ENCODE results near the gene SIRPG.
"Not testable (repeated sequence)": the region's sequence is repeated elsewhere in the genome, so short reads cannot be mapped to it uniquely, and the experiment has no call there.

Gene SIRPG

DNA sequence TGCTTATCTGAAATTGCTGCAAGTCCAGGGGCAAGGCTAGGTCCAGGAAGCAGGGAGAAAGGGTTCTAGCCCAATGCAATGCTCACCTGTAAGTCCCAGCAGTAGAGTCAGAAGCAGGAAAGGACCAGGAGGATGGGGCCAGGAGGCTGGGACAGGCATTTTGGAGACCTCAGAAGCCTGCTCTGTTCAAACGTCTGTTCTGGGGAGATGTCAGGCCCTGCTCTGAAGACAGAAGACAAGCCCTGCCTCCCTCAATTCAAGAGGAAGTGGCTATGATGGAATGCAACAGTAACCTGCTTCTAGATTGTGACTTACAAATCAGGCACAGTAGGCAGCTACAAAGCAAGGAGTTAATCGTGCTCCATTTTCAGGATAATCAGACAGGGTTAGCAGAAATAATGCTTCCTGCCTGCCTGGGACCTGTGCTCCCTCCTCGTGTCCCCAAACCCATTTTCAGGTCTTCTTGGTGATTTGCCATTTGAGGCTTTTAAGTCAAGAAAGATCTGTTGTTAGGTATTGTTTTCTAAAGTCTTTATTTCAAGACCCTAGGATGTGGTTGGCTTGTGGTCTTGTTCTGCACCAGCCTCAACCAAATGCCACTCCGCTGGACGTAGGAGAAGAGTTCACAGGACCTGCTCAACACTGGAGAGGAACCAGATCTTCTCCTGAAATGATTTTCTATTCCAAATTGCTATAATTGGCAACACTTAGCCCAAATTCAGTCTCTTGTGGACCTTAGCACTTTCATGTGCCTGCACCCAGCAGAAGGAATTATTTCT is at the start of gene SIRPG:
Gene SIRPG, minus strand, starts transcription at position 224 of the 779 bp plus-strand sequence. Its CDS starts 65 bp downstream, at position 159.
- no peak for DNase-seq (ENCODE audit: low spot score)

DNA sequence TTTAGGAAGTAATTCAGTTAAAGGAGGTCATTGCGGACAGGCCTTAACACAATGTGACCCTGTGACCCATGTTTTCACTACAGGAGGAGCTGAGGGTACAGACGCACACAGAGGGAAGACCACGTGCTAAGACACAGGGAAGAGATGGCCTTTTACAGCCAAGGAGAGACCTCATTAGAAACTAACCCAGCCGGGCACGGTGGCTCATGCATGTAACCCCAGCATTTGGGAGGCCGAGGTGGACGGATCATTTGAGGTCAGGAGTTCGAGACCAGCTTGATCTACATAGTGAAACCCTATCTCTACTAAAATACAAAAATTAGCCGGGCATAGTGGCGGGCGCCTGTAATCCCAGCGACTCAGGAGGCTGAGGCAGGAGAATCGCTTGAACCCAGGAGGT is 49.3 kb upstream of the SIRPG start:
- DNase-seq (ENCODE audit: low spot score), result not testable (repeated sequence)

DNA sequence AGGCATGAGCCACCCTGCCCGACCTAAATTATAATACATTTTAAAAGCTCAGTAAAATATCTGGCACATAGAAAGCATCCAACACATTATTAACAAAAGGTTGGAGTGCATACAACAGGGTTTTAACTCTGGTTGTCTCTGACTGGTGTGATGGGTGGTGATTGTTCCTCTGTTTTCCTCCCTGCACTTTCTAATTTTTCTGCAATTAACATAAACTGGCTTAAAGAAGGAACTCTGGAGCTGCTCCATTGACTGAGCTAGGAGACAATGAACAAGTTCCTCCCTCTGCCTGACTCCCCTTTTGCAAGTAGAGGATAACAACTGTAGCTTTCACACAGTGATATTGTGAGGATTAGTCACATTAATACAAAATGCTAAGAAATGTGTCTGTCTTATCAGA is 48.5 kb upstream of the SIRPG start:
- no peak for DNase-seq (ENCODE audit: low spot score)

DNA sequence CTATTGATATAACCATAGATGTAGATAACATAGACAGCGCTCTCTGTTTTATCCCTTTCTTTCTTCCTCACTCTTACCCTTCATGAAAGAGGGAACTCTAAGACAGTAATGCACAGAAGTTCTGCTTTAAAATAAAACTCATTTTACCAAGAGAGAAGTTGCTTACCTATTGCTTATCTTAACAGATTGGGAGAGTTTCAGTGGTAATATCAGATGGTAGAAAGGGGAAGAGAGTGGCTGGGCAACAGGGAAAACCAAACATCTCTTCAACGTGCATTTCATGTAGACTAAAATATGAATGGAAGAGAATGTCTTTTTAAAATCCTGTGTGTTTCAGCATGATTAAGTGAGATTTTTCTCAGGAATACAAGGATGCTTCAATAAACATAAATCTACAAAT is 45.3 kb upstream of the SIRPG start:
- no peak for DNase-seq (ENCODE audit: low spot score)

DNA sequence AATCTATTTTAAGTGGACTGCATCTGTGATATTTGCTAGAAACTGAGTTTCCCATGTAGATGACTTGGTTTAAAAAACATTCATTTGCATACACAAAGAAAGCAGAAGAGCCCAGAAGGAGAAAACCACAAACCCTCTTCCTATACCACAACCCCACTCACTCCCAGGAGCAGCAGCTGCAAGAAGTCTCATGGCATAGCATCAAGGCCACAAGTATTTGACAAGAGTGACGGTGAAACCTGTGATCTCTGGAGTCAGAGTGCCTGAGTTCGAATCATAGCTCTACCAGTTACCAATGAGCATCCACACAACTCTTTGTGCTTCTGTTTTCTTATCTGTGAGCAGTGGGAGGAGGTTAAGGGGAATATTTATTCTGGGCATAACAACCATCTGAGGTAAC is 44.7 kb upstream of the SIRPG start:
- no peak for DNase-seq (ENCODE audit: low spot score)

DNA sequence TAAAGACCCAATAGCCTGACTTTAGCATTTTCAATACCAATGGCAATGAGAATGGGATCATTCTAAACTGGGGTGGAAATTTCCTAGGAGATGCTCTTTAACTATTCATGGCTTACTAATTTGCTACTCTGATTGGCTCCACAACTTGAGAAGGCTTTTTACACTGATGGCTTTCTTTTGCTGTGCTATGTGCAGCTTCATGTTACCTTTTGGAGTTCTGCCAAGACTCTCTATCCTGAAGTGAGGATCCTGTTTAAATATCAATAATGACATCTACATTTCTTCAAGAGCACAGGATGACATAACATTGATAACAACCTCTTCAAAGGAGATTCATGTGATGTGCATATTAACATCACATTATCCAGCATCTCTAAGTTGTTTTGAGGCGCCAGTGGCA is 43.4 kb upstream of the SIRPG start:
- no peak for DNase-seq (ENCODE audit: low spot score)

DNA sequence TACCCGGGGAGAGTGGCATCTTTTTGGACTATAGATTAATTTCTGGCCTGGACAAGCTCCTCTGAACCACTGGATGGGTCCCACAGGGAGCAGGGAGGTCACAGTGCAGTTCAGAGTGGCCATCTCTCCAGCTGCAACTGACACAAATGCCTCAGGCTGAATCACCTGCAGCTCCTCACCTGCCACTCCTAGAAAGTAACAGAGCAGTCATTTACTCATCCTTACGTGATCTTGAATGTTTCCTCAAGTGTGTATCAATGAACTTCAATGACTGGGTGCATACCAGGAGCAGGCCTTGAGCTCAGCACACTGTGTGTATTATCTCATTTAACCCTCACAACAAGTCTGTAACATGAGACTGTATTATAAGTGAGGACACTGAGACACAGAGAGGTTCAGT is 40.0 kb upstream of the SIRPG start:
- no peak for DNase-seq (ENCODE audit: low spot score)

DNA sequence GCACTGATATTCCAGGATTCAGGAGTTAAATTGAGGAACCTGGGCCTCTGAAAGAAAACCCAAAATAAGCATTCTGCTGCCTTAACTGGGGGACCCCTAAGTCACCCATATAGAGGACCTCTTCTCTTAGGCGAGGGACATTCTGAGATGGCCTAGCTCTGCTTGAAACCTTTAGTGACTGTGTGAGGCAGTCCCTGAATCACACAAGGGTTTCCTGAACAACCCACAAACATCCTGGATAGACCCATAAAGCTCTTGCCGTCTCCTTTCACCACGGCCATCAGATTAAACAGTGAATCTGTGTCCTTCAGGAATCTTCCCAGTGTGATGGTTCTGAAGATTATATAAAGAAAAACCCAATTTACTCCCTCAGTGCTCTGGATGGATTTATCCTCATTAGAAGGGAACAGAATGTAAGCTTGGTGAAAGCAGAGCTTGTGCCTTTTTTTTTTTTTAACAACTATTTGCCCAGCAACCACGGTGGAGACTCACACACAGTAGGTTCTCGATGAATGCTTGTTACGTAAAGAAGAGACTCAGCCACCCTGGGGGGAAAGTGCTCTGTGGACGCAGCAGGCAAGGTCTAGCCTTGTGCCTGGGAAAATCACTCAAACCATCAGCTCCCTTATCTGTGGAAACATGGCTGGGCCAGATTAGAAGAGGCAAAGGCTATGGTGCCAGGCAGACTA is 39.1 kb upstream of the SIRPG start:
- no peak for DNase-seq (ENCODE audit: low spot score)

DNA sequence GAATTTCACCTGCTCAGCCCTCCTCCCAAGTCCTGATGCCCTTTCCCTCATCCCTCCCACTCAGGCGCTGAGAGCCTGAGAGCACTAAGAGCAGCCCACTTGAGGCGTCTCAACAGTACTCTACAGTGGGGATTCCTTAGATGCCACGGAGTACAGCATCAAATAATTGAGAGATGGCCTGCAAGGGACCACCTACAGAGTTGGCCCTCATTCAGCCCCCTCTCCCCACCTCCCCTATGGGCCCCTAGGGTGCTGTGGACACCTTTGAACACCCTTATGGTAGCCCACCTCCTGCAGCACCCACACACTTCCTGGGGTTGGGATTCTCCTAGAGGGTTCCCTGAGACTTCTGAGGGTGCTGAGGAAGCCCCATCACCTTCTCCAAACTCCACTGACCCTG is 37.1 kb upstream of the SIRPG start:
- no peak for DNase-seq (ENCODE audit: low spot score)

DNA sequence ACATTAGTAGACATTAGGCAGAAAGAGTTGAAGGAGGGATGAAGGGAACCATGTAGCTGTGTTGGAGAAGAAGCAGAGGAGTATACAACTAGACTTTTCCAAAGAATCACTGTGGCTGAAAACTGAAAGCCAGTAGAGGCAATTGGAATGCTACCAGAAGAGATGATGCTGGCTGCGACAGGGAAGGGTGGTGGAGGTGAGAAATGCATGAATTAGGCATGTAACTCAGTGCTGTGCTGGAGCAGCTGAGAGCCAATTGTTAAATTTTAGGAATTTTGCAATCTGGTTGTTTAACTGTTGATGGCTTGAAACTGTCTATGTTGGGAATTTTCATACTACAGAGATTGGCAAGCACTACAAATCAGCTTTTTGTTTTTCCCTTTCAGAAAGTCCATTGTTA is 35.8 kb upstream of the SIRPG start:
- DNase-seq (ENCODE audit: low spot score), result no peak

DNA sequence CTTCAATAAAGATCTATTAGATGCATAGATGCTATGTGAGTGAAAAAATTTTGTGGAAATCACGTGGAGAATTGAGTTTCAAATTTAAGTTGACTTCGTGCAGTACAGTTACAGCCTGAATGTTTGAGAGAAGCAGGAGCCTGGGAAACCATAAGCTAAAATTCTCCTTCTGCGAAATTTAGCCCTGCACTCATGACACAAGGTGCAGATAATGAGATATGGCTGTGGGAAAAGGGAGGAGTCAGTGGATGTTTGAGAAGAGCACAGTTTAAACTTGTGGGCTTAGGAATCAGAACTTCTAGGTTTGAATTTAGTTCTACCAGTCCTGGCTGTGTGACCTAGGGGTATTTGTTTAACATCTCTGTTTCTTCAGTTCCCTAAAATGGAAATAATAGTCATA is 32.1 kb upstream of the SIRPG start:
- DNase-seq (ENCODE audit: low spot score), result no peak

DNA sequence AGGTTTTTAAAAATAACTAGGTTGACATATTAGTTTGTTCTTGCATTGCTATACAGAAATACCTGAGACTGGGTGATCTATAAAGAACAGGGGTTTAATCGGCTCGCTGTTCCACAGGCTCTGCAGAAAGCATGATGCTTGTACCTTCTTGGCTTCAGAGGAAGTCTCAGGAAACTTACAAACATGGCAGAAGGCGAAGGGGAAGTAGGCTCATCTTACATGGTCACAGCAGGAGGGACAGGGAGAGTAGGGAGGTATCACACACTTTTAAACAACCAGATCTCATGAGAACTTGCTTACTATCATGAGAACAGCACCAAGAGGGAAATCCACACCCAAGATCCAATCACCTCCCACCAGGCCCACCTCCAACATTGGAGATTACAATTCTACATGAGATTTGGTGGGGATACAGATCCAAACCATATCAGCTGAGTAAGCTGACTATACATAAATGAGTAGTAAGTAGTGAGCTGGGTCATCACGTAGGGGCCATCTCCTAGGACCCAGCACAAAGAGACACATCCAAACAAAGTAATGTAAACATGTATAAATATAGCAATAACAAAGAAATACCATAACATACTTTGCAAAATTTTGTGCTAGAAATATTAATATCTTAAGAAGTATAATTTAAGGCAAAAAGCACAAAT is 31.4 kb upstream of the SIRPG start:
- DNase-seq (ENCODE audit: low spot score), result no peak

DNA sequence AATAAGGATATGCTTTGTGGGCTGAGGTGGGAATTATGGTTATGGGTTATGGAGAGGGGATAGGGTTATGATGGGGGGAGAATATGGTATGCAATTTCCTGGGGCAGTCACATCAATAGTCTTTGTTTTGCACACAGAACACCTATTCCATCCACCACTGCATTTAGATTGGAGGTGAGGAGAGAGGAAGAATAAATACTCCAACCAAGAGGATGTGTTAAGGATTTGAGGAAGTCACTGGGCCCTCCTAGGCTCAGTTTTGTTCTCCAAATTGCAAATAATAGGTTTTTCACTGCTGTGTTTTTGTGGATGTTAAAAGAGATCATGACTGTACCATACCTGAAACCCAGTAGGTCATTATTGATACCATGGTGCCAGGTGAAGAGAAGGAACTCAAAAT is 29.5 kb upstream of the SIRPG start:
- no peak for DNase-seq (ENCODE audit: low spot score)

DNA sequence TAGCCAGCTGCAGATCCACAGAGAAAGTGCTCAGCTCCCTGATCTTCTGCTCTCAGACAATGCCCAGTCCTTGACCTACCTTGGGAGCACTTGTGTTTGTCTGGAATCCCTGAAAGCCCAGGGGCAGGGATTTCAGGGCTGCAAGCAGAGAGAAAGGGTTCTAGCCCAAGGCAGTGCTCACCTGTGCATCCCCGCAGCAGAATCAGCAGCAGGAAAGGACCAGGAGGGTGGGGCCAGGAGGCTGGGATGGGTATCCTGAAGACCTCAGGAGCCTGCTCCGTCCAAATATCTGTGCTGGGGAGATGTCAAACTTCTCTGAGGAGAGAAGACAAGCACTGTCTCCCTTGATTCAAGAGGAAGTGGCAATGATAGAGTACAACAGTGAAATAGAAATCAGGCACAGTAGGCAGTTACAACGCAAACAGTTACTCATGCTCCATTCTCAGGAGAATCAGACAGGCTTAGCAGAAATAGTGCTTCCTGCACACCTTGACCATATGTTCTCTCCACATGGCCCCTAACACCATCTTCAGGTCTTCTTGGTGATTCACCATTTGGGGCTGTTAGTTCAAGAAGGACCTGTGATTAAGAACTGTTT is 28.7 kb upstream of the SIRPG start:
- no peak for DNase-seq (ENCODE audit: low spot score)

DNA sequence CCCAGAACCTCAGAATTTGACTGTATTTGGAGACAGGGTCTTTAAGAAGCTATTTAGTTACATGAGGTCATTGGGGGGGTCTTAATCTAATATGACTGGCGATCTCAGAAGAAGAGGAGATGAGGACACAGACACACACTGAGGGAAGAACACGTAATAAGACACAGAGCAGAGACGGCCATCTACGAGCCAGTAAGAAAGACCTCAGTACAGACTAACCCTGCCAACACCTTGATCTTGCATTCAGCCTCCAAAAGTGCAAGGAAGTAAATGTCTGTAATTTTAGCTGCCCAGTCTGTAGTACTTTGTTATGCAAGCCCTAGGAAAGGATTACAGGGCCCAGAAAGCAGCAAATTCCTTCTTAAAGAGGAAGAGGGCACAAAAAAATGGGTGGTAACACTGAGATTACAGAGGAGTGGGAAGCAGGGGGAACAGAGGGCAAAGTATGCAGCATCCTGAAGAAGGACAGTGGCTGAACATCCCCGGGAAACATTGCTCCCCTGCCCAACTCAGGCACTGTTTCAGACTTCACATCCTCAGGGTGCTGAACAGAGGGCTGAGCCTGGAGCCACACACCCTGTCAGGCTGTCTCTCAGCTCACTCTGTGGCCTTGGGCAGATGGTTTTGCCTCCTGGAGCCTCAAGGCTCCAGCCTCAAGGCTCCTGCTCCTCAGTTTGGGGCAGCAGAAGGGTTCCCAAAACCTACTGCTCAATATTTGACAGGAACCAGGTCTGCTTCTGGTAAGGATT is 27.9 kb upstream of the SIRPG start:
- DNase-seq (ENCODE audit: low spot score), result no peak

DNA sequence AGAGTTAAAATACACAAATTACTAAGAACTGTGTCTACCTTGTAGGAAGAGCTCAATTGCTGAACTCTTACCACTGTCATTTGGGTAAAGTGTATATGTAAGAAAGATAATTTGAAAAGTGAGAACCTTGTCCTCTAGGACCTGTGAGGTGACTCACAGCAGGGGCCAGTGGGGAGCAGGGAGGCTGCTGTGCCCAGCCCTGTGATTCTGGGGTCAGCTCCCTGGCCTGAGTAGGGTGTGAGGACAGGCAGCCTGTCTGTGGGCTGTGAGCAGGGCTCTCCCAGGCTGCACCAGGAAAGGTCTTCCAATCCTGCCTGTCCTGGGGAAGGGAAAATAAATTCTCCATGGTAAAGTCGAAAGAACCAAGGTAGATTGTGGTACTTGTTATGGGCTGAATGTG is 27.3 kb upstream of the SIRPG start:
- no peak for DNase-seq (ENCODE audit: low spot score)

DNA sequence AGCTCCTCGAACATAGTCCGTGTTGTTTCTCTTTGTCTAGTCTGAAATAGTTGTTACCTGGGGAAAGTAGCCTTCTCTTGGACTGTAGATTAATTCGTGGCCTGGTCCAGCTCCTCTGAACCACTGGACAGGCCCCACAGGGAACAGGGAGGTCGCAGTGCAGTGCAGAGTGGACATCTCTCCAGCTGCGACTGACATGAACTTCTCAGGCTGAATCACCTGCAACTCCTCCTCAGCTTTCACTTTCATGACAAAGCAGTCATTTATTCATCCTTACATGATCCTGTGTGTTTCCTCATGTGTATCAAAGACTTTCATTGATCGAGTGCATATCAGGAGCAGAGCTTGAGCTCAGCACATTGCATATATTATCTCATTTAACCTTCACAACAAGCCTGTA is 19.1 kb upstream of the SIRPG start:
- no peak for DNase-seq (ENCODE audit: low spot score)

DNA sequence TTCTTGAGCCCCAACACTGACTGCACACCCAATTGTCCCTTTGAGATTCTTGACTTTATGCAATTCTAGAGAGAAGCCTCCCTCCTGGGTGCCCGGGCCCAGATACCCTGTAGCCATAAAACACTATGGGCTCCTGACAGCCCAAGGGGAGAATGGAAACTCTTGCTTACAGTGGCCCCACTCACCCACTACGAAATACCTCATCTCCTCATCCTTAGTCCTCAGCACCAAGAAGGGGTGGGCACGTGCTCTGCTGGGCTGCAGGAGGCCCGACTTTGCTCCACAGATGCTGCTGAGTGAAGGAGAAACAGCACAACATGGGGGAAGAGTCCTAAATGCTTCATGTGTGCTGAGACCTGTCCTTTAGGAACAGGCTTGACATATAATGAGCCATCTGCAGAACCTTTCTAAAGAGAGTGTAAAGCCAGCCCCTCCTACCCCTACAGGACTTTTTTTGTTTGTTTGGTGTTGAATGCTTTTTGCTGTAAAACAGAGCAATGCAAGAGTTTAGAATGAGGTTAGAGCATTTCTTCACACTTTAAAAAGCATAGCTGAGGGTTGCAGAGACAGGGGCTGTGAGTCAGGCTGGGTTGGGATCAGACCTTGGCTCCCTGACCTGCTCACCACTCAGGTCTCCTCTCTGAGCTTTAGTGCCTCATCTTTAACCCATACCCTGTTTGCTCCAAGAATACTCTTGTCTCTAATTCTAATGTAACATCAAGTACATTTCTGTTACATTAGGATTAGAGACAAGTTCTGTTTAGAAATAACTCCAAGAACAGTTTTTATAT is 17.6 kb upstream of the SIRPG start:
- no peak for DNase-seq (ENCODE audit: low spot score)

DNA sequence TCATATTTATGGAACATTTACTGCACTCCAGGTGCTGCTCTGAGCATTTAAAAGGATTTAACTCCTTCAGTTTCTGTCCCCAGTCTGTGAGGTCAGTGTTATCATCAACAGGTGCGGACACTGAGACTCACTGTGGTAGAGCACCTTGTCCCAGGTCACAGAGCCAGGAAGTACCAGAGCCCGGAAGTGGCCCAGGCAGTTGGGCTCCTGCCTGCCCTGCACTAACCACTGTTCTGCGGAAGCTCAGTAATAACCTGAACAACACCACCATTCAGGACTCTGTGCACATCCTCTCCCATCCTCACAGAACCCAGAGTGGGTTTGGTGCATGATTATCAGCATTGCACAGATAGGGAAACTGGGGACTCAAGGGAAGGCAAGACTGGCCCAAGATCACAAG is 16.8 kb upstream of the SIRPG start:
- DNase-seq (ENCODE audit: low spot score), result no peak

DNA sequence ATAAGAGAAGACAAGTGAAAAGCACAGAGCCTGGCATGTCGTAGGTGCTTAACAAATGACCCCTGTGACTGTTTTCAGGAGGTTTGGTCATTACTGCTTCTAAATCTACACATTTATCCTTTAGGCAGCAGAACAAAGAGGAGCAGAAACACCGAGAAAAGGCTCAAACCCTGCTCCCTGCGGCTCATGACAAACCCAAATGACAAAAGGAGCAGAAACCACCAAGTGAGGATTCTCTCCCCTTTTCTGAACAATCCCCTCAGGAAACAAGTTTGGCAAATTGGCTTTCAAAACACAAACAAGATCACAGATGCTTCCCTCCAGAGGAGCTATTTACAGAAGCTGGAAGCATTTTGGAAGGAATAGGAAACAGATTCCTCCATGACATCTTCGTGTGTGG is 15.8 kb upstream of the SIRPG start:
- DNase-seq (ENCODE audit: low spot score), result no peak

DNA sequence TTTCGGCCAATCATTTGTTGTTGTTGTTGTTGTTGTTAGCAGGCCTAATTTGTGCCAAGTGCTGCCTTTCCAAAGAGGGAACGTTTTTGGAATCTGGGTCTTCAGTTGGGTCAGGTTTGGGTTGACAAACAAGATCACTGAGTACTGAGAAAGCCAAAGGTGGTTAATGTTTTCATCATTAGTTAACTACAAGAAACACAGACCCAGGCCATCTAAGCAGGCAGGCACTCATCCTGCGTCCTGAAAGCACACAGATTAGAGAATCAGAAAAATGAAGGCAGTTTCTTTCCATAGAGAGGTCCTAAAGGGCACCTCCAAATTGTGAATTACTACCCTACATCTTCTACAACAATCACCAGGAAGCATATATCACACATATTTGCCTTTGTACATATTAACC is 15.1 kb upstream of the SIRPG start:
- no peak for DNase-seq (ENCODE audit: low spot score)

All from AG20443 (cell line).